GM12874 (cell line): Measurements from ENCODE around the gene MOB2.

ENCODE experiments used
- CTCF ChIP-seq: IDR thresholded peaks from 2 replicates; pipeline ENCODE4 v1.5.1; 2011; ENCODE audit warnings: low read depth, mild to moderate bottlenecking, control low read depth, low read length, moderate library complexity; ENCODE audit not compliant: insufficient read depth

Gene MOB2

GRCh38 chr11:1458340-1459218 is 28.0 kb downstream of the MOB2 start:
- TF ChIP-seq CTCF: no peak; the same call in 1 of the 2 replicates

GRCh38 chr11:1457856-1458255 is 28.7 kb downstream of the MOB2 start:
- no peak for TF ChIP-seq CTCF

- no peak for TF ChIP-seq CTCF
Observed at GRCh38 chr11:1457326-1457680, 29.3 kb downstream of the MOB2 start.

GRCh38 chr11:1456596-1457325 is 29.8 kb downstream of the MOB2 start:
- no peak for TF ChIP-seq CTCF

GRCh38 chr11:1456176-1456575 is 30.4 kb downstream of the MOB2 start:
- TF ChIP-seq CTCF: no peak

- no peak for TF ChIP-seq CTCF
Observed at GRCh38 chr11:1455763-1456060, 30.9 kb downstream of the MOB2 start.

- no peak for TF ChIP-seq CTCF
Observed at GRCh38 chr11:1455032-1455762, 31.4 kb downstream of the MOB2 start.
